SH-SY5Y (cell line): ENCODE results near the gene EYA2.

Experiments
- GATA2 ChIP-seq: IDR thresholded peaks from 2 replicates; pipeline ENCODE4 v1.6.1; 2011; ENCODE audit warnings: mild to moderate bottlenecking, low read depth, low read length
- GATA3 ChIP-seq: IDR thresholded peaks from 2 replicates; pipeline ENCODE4 v1.6.1; 2011; ENCODE audit warnings: low read depth, mild to moderate bottlenecking, low read length, moderate library complexity

EYA2 gene

GRCh38 chr20:47227119-47227518, 332.5 kb downstream of the EYA2 start:
- TF ChIP-seq GATA2: no peak
- no peak for TF ChIP-seq GATA3

DNA sequence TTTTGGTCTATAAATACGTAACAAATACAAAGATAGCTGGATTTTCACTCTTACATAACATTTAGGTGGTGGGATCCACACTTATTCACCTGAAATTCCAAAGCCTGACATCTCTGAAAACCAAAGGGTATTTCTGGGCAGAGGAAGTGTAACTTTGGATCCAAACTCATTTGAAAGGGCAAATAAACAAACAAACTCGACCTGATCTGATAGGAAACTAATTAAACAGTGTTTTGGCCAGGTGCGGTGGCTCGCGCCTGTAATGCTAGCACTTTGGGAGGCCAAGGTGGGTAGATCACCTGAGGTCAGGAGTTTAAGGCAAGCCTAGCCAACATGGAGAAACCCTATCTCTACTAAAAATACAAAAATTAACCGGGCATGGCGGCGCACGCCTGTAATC, 332.9 kb downstream of the EYA2 start:
- TF ChIP-seq GATA3 (no peak), GATA2 (no peak)

DNA sequence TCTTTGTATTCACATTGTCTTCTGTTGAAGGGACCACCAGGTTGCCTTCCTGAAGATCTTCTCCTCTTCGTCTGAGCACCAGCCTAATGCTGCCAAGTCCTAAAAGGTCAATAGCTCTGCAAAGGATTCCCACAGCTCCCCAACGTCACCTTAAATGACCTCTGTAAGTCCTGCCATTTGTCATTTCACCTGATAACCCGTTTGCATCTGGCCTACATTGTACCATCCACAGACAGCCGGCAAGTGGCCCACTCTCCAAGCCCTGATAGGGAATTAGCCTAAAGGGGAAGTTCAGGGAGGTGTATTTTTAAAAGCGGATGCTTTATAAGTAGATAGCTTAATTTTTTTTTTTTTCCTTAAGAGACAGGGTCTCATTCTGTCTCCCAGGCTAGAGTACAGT, 334.0 kb downstream of the EYA2 start:
- TF ChIP-seq GATA2 (no peak), GATA3 (no peak)

GRCh38 chr20:47230811-47231256, 336.2 kb downstream of the EYA2 start:
- TF ChIP-seq GATA2 (no peak), GATA3 (no peak)

- TF ChIP-seq GATA2: no peak
- TF ChIP-seq GATA3: no peak
Observed at GRCh38 chr20:47231382-47232039, 336.9 kb downstream of the EYA2 start.

- no peak for TF ChIP-seq GATA3
- no peak for TF ChIP-seq GATA2
Observed at GRCh38 chr20:47232518-47232917, 337.9 kb downstream of the EYA2 start.

DNA sequence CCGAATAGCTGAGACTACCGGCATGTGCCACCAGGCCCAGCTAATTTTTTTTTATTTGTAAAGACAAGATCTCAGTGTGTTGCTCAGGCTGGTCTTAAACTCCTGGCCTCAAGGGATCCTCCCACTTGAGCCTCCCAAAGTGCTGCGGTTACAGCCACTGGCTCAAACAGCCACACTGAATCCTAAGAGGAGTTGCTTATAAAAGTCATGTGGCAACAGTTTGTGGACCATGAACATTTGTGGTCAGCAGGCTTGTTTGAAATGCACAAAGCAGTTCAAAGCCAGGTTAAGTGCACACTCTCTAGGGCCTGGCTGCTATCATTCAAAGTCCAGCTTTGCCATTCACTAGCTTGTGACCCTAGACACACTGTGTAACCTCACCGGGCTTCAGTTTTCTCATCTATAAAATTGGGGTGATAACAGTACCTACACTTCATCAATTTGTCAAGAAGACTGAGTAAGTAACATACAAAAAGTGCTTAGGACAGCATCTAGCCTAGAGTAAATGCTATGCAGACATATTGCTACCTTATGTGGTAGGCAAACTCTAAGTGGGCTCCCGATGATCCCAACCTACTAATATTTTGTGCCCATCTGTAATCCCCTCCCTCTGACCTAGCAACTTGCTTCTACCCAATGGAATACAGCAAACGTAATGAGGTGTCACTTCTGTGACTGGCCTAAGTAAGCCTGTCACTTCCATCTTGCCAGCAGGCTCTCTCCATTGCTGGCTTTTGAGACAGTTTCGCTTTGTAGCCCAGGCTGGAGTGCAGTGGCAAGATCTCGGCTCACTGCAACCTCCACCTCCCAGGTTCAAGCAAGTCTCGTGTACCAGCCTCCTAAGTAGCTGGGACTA, 338.9 kb downstream of the EYA2 start:
- TF ChIP-seq GATA3 (no peak), GATA2 (no peak)

GRCh38 chr20:47235111-47235510, 340.5 kb downstream of the EYA2 start:
- TF ChIP-seq GATA2 (no peak), GATA3 (no peak)

- TF ChIP-seq GATA3 (no peak), GATA2 (no peak)
Observed at GRCh38 chr20:47235853-47236638, 341.4 kb downstream of the EYA2 start.

- TF ChIP-seq GATA2 (no peak), GATA3 (no peak)
Observed at GRCh38 chr20:47236639-47236900, 341.9 kb downstream of the EYA2 start.

GRCh38 chr20:47237715-47238114, 343.1 kb downstream of the EYA2 start:
- TF ChIP-seq GATA2: no peak
- TF ChIP-seq GATA3: no peak
